Activated CD8-positive, alpha-beta memory T cell treated with anti-CD3 and anti-CD28 coated beads, Interleukin-2, amount 10 ng/mL, durations not matched to agents 7 days and 5 days (primary cell): ENCODE data around the gene ZNF367. TPM values are rescaled to one million over a fixed set of nuclear protein-coding genes. Genes with fewer than 3 reads are reported as not detected.

Source experiments
- ATAC-seq: fragments of 150-1000 bp; cut with Tn5 transposase; one replicate; pipeline ENCODE4 v1.10.0; 2021; ENCODE audit warnings: moderate library complexity
- CTCF ChIA-PET: fragments of 350-600 bp; sonication (Branson Sonifier 250); formaldehyde crosslinking; loops from one replicate; lab custom pipeline; 2021; ENCODE audit warnings: antibody characterized with exemption; lab: Charles Lee
- DNase-seq: peaks from one replicate; pipeline ENCODE4 v3.0.0-alpha.2; 2020
- H3K27ac Mint-ChIP-seq: one replicate; pipeline ENCODE4 v1.8.0; 2021; ENCODE audit warnings: mild to moderate bottlenecking, mixed read lengths
- H3K27me3 Mint-ChIP-seq: one replicate; pipeline ENCODE4 v1.8.0; 2021; ENCODE audit warnings: mixed read lengths
- H3K36me3 Mint-ChIP-seq: one replicate; pipeline ENCODE4 v1.8.0; 2021; ENCODE audit warnings: mild to moderate bottlenecking, mixed read lengths
- H3K4me1 Mint-ChIP-seq: one replicate; pipeline ENCODE4 v1.8.0; 2021; ENCODE audit warnings: mixed read lengths
- H3K4me3 Mint-ChIP-seq: one replicate; pipeline ENCODE4 v1.8.0; 2021; ENCODE audit warnings: mild to moderate bottlenecking, moderate library complexity, mixed read lengths
- H3K9me3 Mint-ChIP-seq: one replicate; pipeline ENCODE4 v1.8.0; 2022; ENCODE audit warnings: low read depth, mixed read lengths
- total RNA-seq, 2 experiments: library from RNA; stranded (reverse); gene quantifications; one replicate each; pipeline ENCODE4 v1.2.3, GENCODE V29; 2021

ZNF367 gene
- total RNA-seq, 2 experiments from 2014 or later, result 31.2 to 36.3 TPM

- H3K27ac Mint-ChIP-seq, result peak overlapping the region; percentile 28
- H3K4me3 Mint-ChIP-seq, result no peak overlapping the region
- DNase-seq (no peak), ATAC-seq (no peak)
- peaks cover 58% of the 10 kb centered on the region for H3K4me1 Mint-ChIP-seq
- no peaks in the 10 kb centered on the region for H3K27me3 Mint-ChIP-seq
- CTCF ChIA-PET, result no interaction called here
- peaks cover 40% of the 10 kb centered on the region for H3K36me3 Mint-ChIP-seq
- no peaks in the 10 kb centered on the region for H3K9me3 Mint-ChIP-seq
Observed at GRCh38 chr9:96411129-96411838, 6.9 kb downstream of the ZNF367 start.

- no peak for DNase-seq
- peaks cover 46% of the 10 kb centered on the region for H3K4me1 Mint-ChIP-seq
- ATAC-seq, result peak; percentile 32
- peak overlapping the region; percentile 74 for H3K27ac Mint-ChIP-seq
- H3K27me3 Mint-ChIP-seq, result no peaks in the 10 kb centered on the region
- no peaks in the 10 kb centered on the region for H3K9me3 Mint-ChIP-seq
- CTCF ChIA-PET, result interaction anchor here (1.3 kb wide), 1 partner anchor 17 kb away, joined by 4 read pairs; no protein-coding TSS in a partner anchor
- no peak overlapping the region for H3K4me3 Mint-ChIP-seq
- peaks cover 45% of the 10 kb centered on the region for H3K36me3 Mint-ChIP-seq
Observed at GRCh38 chr9:96408409-96409280, 9.5 kb downstream of the ZNF367 start.

GRCh38 chr9:96400132-96400910, 17.8 kb downstream of the ZNF367 start:
- CTCF ChIA-PET, result interaction anchor here (0.6 to 2.0 kb wide), 4 partner anchors 14 to 948 kb away, joined by 3 to 5 read pairs (median 4); no protein-coding TSS in a partner anchor
- H3K9me3 Mint-ChIP-seq, result peaks cover 4% of the 10 kb centered on the region
- no peaks in the 10 kb centered on the region for H3K27me3 Mint-ChIP-seq
- H3K27ac Mint-ChIP-seq, result peak overlapping the region; percentile 87
- H3K36me3 Mint-ChIP-seq, result peaks cover 51% of the 10 kb centered on the region
- DNase-seq (no peak), ATAC-seq (no peak)
- peak overlapping the region; percentile 48 for H3K4me3 Mint-ChIP-seq
- H3K4me1 Mint-ChIP-seq, result peaks cover 33% of the 10 kb centered on the region

- peak overlapping the region; percentile 87 for H3K27ac Mint-ChIP-seq
- peaks cover 4% of the 10 kb centered on the region for H3K9me3 Mint-ChIP-seq
- DNase-seq (no peak), ATAC-seq (peak; percentile 55)
- peak overlapping the region; percentile 48 for H3K4me3 Mint-ChIP-seq
- peaks cover 55% of the 10 kb centered on the region for H3K36me3 Mint-ChIP-seq
- CTCF ChIA-PET, result interaction anchor here (0.9 to 2.0 kb wide), 3 partner anchors 11 to 72 kb away, joined by 3 to 5 read pairs (median 3); no protein-coding TSS in a partner anchor
- peaks cover 33% of the 10 kb centered on the region for H3K4me1 Mint-ChIP-seq
- H3K27me3 Mint-ChIP-seq, result no peaks in the 10 kb centered on the region
Observed at GRCh38 chr9:96399325-96399633, 18.9 kb downstream of the ZNF367 start.

GRCh38 chr9:96398582-96399324, 19.4 kb downstream of the ZNF367 start:
- DNase-seq (peak; percentile 52), ATAC-seq (peak; percentile 81)
- CTCF ChIA-PET, result interaction anchor here (0.9 to 2.0 kb wide), 3 partner anchors 11 to 71 kb away, joined by 3 to 5 read pairs (median 3); no protein-coding TSS in a partner anchor
- peaks cover 4% of the 10 kb centered on the region for H3K9me3 Mint-ChIP-seq
- no peaks in the 10 kb centered on the region for H3K27me3 Mint-ChIP-seq
- peaks cover 33% of the 10 kb centered on the region for H3K4me1 Mint-ChIP-seq
- H3K4me3 Mint-ChIP-seq, result peak overlapping the region; percentile 48
- H3K27ac Mint-ChIP-seq, result peak overlapping the region; percentile 87
- H3K36me3 Mint-ChIP-seq, result peaks cover 56% of the 10 kb centered on the region

- Mint-ChIP-seq H3K36me3 (peaks cover 54% of the 10 kb centered on the region), H3K27me3 (no peaks in the 10 kb centered on the region), H3K4me3 (no peak overlapping the region), H3K27ac (no peak overlapping the region), H3K4me1 (peaks cover 37% of the 10 kb centered on the region), H3K9me3 (peaks cover 4% of the 10 kb centered on the region)
- CTCF ChIA-PET, result no interaction called here
- DNase-seq (no peak), ATAC-seq (no peak)
Observed at GRCh38 chr9:96395964-96396363, 22.2 kb downstream of the ZNF367 start.

- no peak overlapping the region for H3K4me3 Mint-ChIP-seq
- no peak overlapping the region for H3K27ac Mint-ChIP-seq
- H3K9me3 Mint-ChIP-seq, result no peaks in the 10 kb centered on the region
Observed at GRCh38 chr9:96394832-96395496, 23.2 kb downstream of the ZNF367 start.

GRCh38 chr9:96392263-96392662, 25.9 kb downstream of the ZNF367 start:
- Mint-ChIP-seq H3K9me3 (no peaks in the 10 kb centered on the region), H3K27me3 (no peaks in the 10 kb centered on the region), H3K4me3 (no peak overlapping the region), H3K4me1 (peaks cover 10% of the 10 kb centered on the region), H3K27ac (no peak overlapping the region), H3K36me3 (peaks cover 51% of the 10 kb centered on the region)
- DNase-seq (peak; percentile 2), ATAC-seq (no peak)
- CTCF ChIA-PET, result interaction anchor here (1.8 kb wide), 1 partner anchor 17 kb away, joined by 4 read pairs; no protein-coding TSS in a partner anchor

More at GRCh38 chr9:96394832-96395496, 23.2 kb downstream of the ZNF367 start:
- ATAC-seq (no peak), DNase-seq (no peak)
- Mint-ChIP-seq H3K27me3 (no peaks in the 10 kb centered on the region), H3K36me3 (peaks cover 55% of the 10 kb centered on the region), H3K4me1 (peaks cover 30% of the 10 kb centered on the region)
- CTCF ChIA-PET, result no interaction called here

GRCh38 chr9:96391021-96391765, 27.0 kb downstream of the ZNF367 start:
- Mint-ChIP-seq H3K27ac (peak overlapping the region; percentile 62), H3K9me3 (no peaks in the 10 kb centered on the region), H3K4me3 (no peak overlapping the region), H3K36me3 (peaks cover 50% of the 10 kb centered on the region), H3K4me1 (peaks cover 12% of the 10 kb centered on the region), H3K27me3 (no peaks in the 10 kb centered on the region)
- peak; percentile 51 for ATAC-seq
- peak; percentile 33 for DNase-seq
- CTCF ChIA-PET, result interaction anchor here (0.7 to 1.8 kb wide), 2 partner anchors 18 to 1519 kb away, joined by 4 read pairs; no protein-coding TSS in a partner anchor

GRCh38 chr9:96388144-96388543, 30.0 kb downstream of the ZNF367 start:
- CTCF ChIA-PET, result no interaction called here
- Mint-ChIP-seq H3K4me3 (no peak overlapping the region), H3K27me3 (no peaks in the 10 kb centered on the region), H3K27ac (no peak overlapping the region), H3K36me3 (peaks cover 47% of the 10 kb centered on the region), H3K4me1 (peaks cover 23% of the 10 kb centered on the region), H3K9me3 (no peaks in the 10 kb centered on the region)
- DNase-seq (peak; percentile 18), ATAC-seq (no peak)

- Mint-ChIP-seq H3K9me3 (no peaks in the 10 kb centered on the region), H3K4me3 (no peak overlapping the region), H3K4me1 (peaks cover 24% of the 10 kb centered on the region), H3K27ac (no peak overlapping the region), H3K36me3 (peaks cover 38% of the 10 kb centered on the region), H3K27me3 (no peaks in the 10 kb centered on the region)
- no peak for DNase-seq
- no peak for ATAC-seq
- CTCF ChIA-PET, result interaction anchor here (1.4 kb wide), 1 partner anchor 13 kb away, joined by 5 read pairs; no protein-coding TSS in a partner anchor
Observed at GRCh38 chr9:96386157-96386556, 32.0 kb downstream of the ZNF367 start.
